HepG2 (cell line): ENCODE data around the gene SATB2. TPM values are rescaled to one million over a fixed set of nuclear protein-coding genes. Genes with fewer than 3 reads are reported as not detected.

Source experiments
- AFF4 ChIP-seq: sonication (generic); formaldehyde crosslinking; IDR thresholded peaks from 2 replicates; pipeline ENCODE4 v1.4.0; 2020; ENCODE audit warnings: missing genetic modification reagents
- AGO2 ChIP-seq: fragments of 200-400 bp; formaldehyde crosslinking; optimal IDR thresholded peaks from 2 replicates; pipeline ENCODE3; 2017; ENCODE audit warnings: mild to moderate bottlenecking, low read depth, low read length, moderate library complexity
- ATF3 ChIP-seq: sonication (generic); formaldehyde crosslinking; IDR thresholded peaks from 2 replicates; pipeline ENCODE4 v1.4.0; 2020; ENCODE audit warnings: missing genetic modification reagents
- ATRX ChIP-seq: sonication (generic); formaldehyde crosslinking; IDR thresholded peaks from 2 replicates; pipeline ENCODE4 v1.4.0; 2020; ENCODE audit warnings: missing genetic modification reagents, borderline replicate concordance
- FOSL1 ChIP-seq: sonication (generic); formaldehyde crosslinking; IDR thresholded peaks from 2 replicates; pipeline ENCODE4 v1.9.0; 2021; ENCODE audit warnings: missing genetic modification reagents, borderline replicate concordance
- FOSL2 ChIP-seq: sonication (generic); formaldehyde crosslinking; IDR thresholded peaks from 2 replicates; pipeline ENCODE4 v1.4.0; 2020; ENCODE audit warnings: missing genetic modification reagents
- GABPB1 ChIP-seq: IDR thresholded peaks from 2 replicates; pipeline ENCODE4 v1.6.1; 2016; ENCODE audit warnings: mild to moderate bottlenecking, missing genetic modification reagents, moderate library complexity, missing compliant biosample characterization
- PHF21A ChIP-seq: sonication (generic); formaldehyde crosslinking; IDR thresholded peaks from 2 replicates; pipeline ENCODE4 v1.5.0; 2020; ENCODE audit warnings: mild to moderate bottlenecking, missing genetic modification reagents
- PHF5A ChIP-seq: IDR thresholded peaks from one replicate; pipeline ENCODE4 v1.6.1; 2018; ENCODE audit warnings: low read depth, missing genetic modification reagents; ENCODE audit not compliant: unreplicated experiment
- RFXAP ChIP-seq: sonication (generic); formaldehyde crosslinking; IDR thresholded peaks from 2 replicates; pipeline ENCODE4 v1.4.0; 2020; ENCODE audit warnings: missing genetic modification reagents, borderline replicate concordance
- SMAD3 ChIP-seq: sonication (generic); formaldehyde crosslinking; IDR thresholded peaks from 2 replicates; pipeline ENCODE4 v1.4.0; 2020; ENCODE audit warnings: missing genetic modification reagents
- TFDP1 ChIP-seq: IDR thresholded peaks from 2 replicates; pipeline ENCODE4 v1.6.1; 2016; ENCODE audit warnings: missing compliant biosample characterization, missing genetic modification reagents, borderline replicate concordance
- THRA ChIP-seq: sonication (generic); formaldehyde crosslinking; IDR thresholded peaks from 2 replicates; pipeline ENCODE4 v1.4.0; 2020; ENCODE audit warnings: missing genetic modification reagents, borderline replicate concordance
- ZBTB7B ChIP-seq: sonication (generic); formaldehyde crosslinking; IDR thresholded peaks from 2 replicates; pipeline ENCODE4 v1.4.0; 2020; ENCODE audit warnings: missing genetic modification reagents
- ZFP62 ChIP-seq: sonication (generic); formaldehyde crosslinking; IDR thresholded peaks from 2 replicates; pipeline ENCODE4 v1.4.0; 2020; ENCODE audit warnings: missing genetic modification reagents
- ZNF143 ChIP-seq: sonication (generic); formaldehyde crosslinking; IDR thresholded peaks from 2 replicates; pipeline ENCODE4 v1.4.0; 2020; ENCODE audit warnings: missing genetic modification reagents
- ZNF20 ChIP-seq: sonication (generic); formaldehyde crosslinking; IDR thresholded peaks from 2 replicates; pipeline ENCODE4 v1.4.0; 2020; ENCODE audit warnings: mild to moderate bottlenecking, moderate library complexity, missing genetic modification reagents
- ZNF317 ChIP-seq: sonication (generic); formaldehyde crosslinking; IDR thresholded peaks from 2 replicates; pipeline ENCODE4 v1.5.0; 2020; ENCODE audit warnings: mild to moderate bottlenecking, missing genetic modification reagents
- ZNF34 ChIP-seq: sonication (generic); formaldehyde crosslinking; IDR thresholded peaks from 2 replicates; pipeline ENCODE4 v1.4.0; 2020; ENCODE audit warnings: mild to moderate bottlenecking, missing genetic modification reagents, borderline replicate concordance
- ZNF431 ChIP-seq: sonication (generic); formaldehyde crosslinking; IDR thresholded peaks from 2 replicates; pipeline ENCODE4 v1.9.0; 2022; ENCODE audit warnings: missing genetic modification reagents, low read depth, mild to moderate bottlenecking, borderline replicate concordance
- ZNF468 ChIP-seq: sonication (generic); formaldehyde crosslinking; IDR thresholded peaks from 2 replicates; pipeline ENCODE4 v1.8.0; 2022; ENCODE audit warnings: mild to moderate bottlenecking, moderate library complexity, missing genetic modification reagents
- ZNF501 ChIP-seq: sonication (generic); formaldehyde crosslinking; IDR thresholded peaks from 2 replicates; pipeline ENCODE4 v1.5.1; 2020; ENCODE audit warnings: mild to moderate bottlenecking, moderate library complexity, missing genetic modification reagents
- ZNF564 ChIP-seq: sonication (generic); formaldehyde crosslinking; IDR thresholded peaks from 2 replicates; pipeline ENCODE4 v1.8.1; 2023; ENCODE audit warnings: mild to moderate bottlenecking, missing genetic modification reagents
- ZSCAN9 ChIP-seq: IDR thresholded peaks from 2 replicates; pipeline ENCODE4 v1.6.1; 2016; ENCODE audit warnings: borderline replicate concordance
- polyA plus RNA-seq, 8 experiments: library from polyadenylated mRNA; depleted of rRNA in 3 of 8; stranded (reverse) in 7 of 8; unstranded in 1 of 8; fragments of >200 nt; fragmentation: Illumina TruSeq in 4 of 8; extraction: Trizol in 4 of 8; gene quantifications; 2 replicates each; pipeline versions ENCODE4 v1.2.1 to v1.2.3, GENCODE V29; 2011 to 2016; ENCODE audit warnings: low read depth in 4 of 8, missing spikeins in 1 of 8, mixed read lengths in 1 of 8; ENCODE audit not compliant: insufficient read depth in 1 of 8
- total RNA-seq, 5 experiments: library from RNA; depleted of rRNA; stranded (reverse); fragments of >200 nt; fragmentation: Illumina TruSeq; extraction: Trizol; gene quantifications; 2 replicates each; pipeline ENCODE4 v1.2.3, GENCODE V29; 2016; ENCODE audit warnings: low read depth in 1 of 5

SATB2 gene
- total and polyA plus RNA-seq, 2 of the 13 experiments (the other 11 are each of a cell fraction or from before 2014, with no cell fraction given) = 2.5 to 5.5 TPM

- TF ChIP-seq GABPB1 (CRISPR knock-in tag) = peak; percentile 72
- TF ChIP-seq ZNF317 = peak; percentile 74; the same call in 1 of the 2 replicates
- no peak for TF ChIP-seq PHF5A (CRISPR knock-in tag)
- peak; percentile 88 for TF ChIP-seq ZBTB7B (CRISPR knock-in tag)
- TF ChIP-seq ZSCAN9 (CRISPR knock-in tag) = peak; percentile 65
- TF ChIP-seq ATRX (CRISPR knock-in tag) = no peak
- TF ChIP-seq ZNF20 = peak; percentile 96
- peak; percentile 32; the same call in 1 of the 2 replicates for TF ChIP-seq FOSL2 (CRISPR knock-in tag)
- TF ChIP-seq ZFP62 (CRISPR knock-in tag) = no peak
- peak; percentile 98 for TF ChIP-seq ZNF501 (CRISPR knock-in tag)
- peak; percentile 74 for TF ChIP-seq ZNF431 (CRISPR knock-in tag)
- peak; percentile 89 for TF ChIP-seq AGO2
- no peak for TF ChIP-seq AFF4 (CRISPR knock-in tag)
- peak; percentile 23 for TF ChIP-seq ATF3 (CRISPR knock-in tag)
- no peak for TF ChIP-seq ZNF34 (CRISPR knock-in tag)
- TF ChIP-seq TFDP1 (CRISPR knock-in tag) = peak; percentile 88; the same call in 1 of the 2 replicates
- no peak for TF ChIP-seq ZNF468 (CRISPR knock-in tag)
- 0 out of 2 replicates have a peak, but pooled peaks have one; percentile 14 for TF ChIP-seq RFXAP
- peak; percentile 86 for TF ChIP-seq ZNF564 (CRISPR knock-in tag)
- TF ChIP-seq ZNF143 (CRISPR knock-in tag) = 0 out of 2 replicates have a peak, but pooled peaks have one; percentile 61
- TF ChIP-seq SMAD3 (CRISPR knock-in tag) = no peak; the same call in none of the 2 replicates
- no peak for TF ChIP-seq THRA (CRISPR knock-in tag)
- no peak for TF ChIP-seq FOSL1 (CRISPR knock-in tag)
- TF ChIP-seq PHF21A (CRISPR knock-in tag) = peak; percentile 96
Measured at GRCh38 chr2:199459286-199460100, 1.8 kb upstream of the SATB2 start (continued).
